ENCODE results near the gene NOVA1.

DNA sequence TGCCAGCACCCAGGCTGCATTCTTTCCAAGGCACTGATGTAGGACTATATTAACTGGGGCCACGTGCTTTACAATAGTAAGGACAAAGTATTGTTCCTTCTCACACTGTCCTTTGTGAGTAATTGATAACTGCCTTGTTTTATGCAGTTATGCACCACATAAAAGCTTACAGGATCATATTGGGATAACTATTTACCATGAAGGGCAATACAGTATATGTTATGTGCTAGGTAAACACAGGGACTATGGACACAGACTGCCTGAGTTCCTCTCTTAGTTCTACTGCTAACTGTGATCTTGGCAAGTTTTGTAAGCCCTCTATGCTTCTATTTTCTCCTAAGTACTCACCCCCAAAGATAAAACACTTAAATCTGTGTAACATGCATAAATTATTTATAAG lies 183.7 kb downstream of the NOVA1 start:
- TF ChIP-seq, protein P1, sequence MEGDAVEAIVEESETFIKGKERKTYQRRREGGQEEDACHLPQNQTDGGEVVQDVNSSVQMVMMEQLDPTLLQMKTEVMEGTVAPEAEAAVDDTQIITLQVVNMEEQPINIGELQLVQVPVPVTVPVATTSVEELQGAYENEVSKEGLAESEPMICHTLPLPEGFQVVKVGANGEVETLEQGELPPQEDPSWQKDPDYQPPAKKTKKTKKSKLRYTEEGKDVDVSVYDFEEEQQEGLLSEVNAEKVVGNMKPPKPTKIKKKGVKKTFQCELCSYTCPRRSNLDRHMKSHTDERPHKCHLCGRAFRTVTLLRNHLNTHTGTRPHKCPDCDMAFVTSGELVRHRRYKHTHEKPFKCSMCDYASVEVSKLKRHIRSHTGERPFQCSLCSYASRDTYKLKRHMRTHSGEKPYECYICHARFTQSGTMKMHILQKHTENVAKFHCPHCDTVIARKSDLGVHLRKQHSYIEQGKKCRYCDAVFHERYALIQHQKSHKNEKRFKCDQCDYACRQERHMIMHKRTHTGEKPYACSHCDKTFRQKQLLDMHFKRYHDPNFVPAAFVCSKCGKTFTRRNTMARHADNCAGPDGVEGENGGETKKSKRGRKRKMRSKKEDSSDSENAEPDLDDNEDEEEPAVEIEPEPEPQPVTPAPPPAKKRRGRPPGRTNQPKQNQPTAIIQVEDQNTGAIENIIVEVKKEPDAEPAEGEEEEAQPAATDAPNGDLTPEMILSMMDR (IDR thresholded peaks at IDR 0.05) = no peak
- TF ChIP-seq POLR2A (IDR thresholded peaks at IDR 0.05) (no peak), POLR2AphosphoS5 (IDR thresholded peaks at IDR 0.05; ENCODE audit: insufficient read depth in 1 of 2, low read depth in 1 of 2) (no peak)

Data from vagina (tissue), 2 donors.